Measurements from ENCODE around the gene AGAP1. TPM values are rescaled to one million over a fixed set of nuclear protein-coding genes. Genes with fewer than 3 reads are reported as not detected.

The AGAP1 gene
- polyA plus RNA-seq, 2 of the 4 experiments (the other 2 are of a cell fraction): 20.2 to 21.9 TPM

- Histone ChIP-seq H3K27ac (no peak overlapping the region), H3K4me1 (no peaks in the 10 kb centered on the region), H3K4me2 (no peak overlapping the region), H3K9me3 (no peaks in the 10 kb centered on the region), H3K4me3 (no peak overlapping the region)
- ATAC-seq (no peak), DNase-seq (ENCODE audit: low read depth in 1 of 2, low spot score in 1 of 2) (no peak), FAIRE-seq (no peak)
- ChIA-PET CTCF (interaction anchor here (1.0 kb wide), 1 partner anchor 40 kb away, joined by 3 read pairs; no protein-coding TSS in a partner anchor), POLR2A (no interaction called here)
- 93% methylated on average over 2 of the region's 2 CpGs for WGBS (ENCODE audit: missing lambda C conversion rate)
- no peak for TF ChIP-seq KDM5A (IDR thresholded peaks at IDR 0.05)
Measured at GRCh38 chr2:235623752-235624151, 129.9 kb downstream of the AGAP1 start.

GRCh38 chr2:235626658-235627057, 132.8 kb downstream of the AGAP1 start:
- POLR2A ChIA-PET: no interaction called here
- H3K9me3 ChIP-seq: no peaks in the 10 kb centered on the region
- H3K27ac ChIP-seq: no peak overlapping the region
- CTCF ChIA-PET: interaction anchor here (2.9 kb wide), 1 partner anchor 120 kb away, joined by 10 read pairs; no protein-coding TSS in a partner anchor
- no peak overlapping the region for H3K4me3 ChIP-seq
- WGBS (ENCODE audit: missing lambda C conversion rate): 94% methylated on average over 5 of the region's 5 CpGs
- TF ChIP-seq CHD4 (IDR thresholded peaks at IDR 0.05; ENCODE audit: borderline replicate concordance): no peak
- TF ChIP-seq HOXB5 (CRISPR knock-in tag; IDR thresholded peaks at IDR 0.05): no peak
- no peak for TF ChIP-seq EHF (CRISPR knock-in tag; IDR thresholded peaks at IDR 0.05)
- TF ChIP-seq PHF8 (IDR thresholded peaks at IDR 0.05; ENCODE audit: borderline replicate concordance, low read depth): no peak
- TF ChIP-seq RARB (CRISPR knock-in tag; IDR thresholded peaks at IDR 0.05): no peak
- TF ChIP-seq CHD2 (IDR thresholded peaks at IDR 0.05; ENCODE audit: low read length, partially characterized antibody): no peak
- no peak for TF ChIP-seq MAZ (IDR thresholded peaks at IDR 0.05; ENCODE audit: borderline replicate concordance, low read depth, low read length)
- TF ChIP-seq BCL3 (IDR thresholded peaks at IDR 0.05): no peak
- TF ChIP-seq HEYL (CRISPR knock-in tag; IDR thresholded peaks at IDR 0.05): no peak
- no peak for TF ChIP-seq ELK1 (IDR thresholded peaks at IDR 0.05; ENCODE audit: low read depth, low read length)
- TF ChIP-seq PBX3 (IDR thresholded peaks at IDR 0.05): no peak
- no peak for TF ChIP-seq CBX2 (IDR thresholded peaks at IDR 0.05; ENCODE audit: borderline replicate concordance, low read depth)
- TF ChIP-seq E2F6 (IDR thresholded peaks at IDR 0.05; ENCODE audit: borderline replicate concordance, low read depth): no peak
- no peak for TF ChIP-seq HOXA7 (CRISPR knock-in tag; IDR thresholded peaks at IDR 0.05)
- TF ChIP-seq EP300 (IDR thresholded peaks at IDR 0.05): no peak
- no peak for TF ChIP-seq MAFK (IDR thresholded peaks at IDR 0.05; ENCODE audit: partially characterized antibody)
- TF ChIP-seq CEBPB (IDR thresholded peaks at IDR 0.05): no peak
- no peak for TF ChIP-seq KDM5A (IDR thresholded peaks at IDR 0.05)
- no peak for TF ChIP-seq ZSCAN20 (CRISPR knock-in tag; IDR thresholded peaks at IDR 0.05)
- H3K4me1 ChIP-seq: no peaks in the 10 kb centered on the region
- ATAC-seq (no peak), FAIRE-seq (no peak), DNase-seq (ENCODE audit: low read depth in 1 of 2, low spot score in 1 of 2) (no peak)
- H3K4me2 ChIP-seq: no peak overlapping the region

GRCh38 chr2:235627682-235628081, 133.8 kb downstream of the AGAP1 start:
- ChIA-PET POLR2A (no interaction called here), CTCF (no interaction called here)
- no peak for TF ChIP-seq HES2 (IDR thresholded peaks at IDR 0.05)
- no peak for TF ChIP-seq E2F6 (IDR thresholded peaks at IDR 0.05; ENCODE audit: borderline replicate concordance, low read depth)
- TF ChIP-seq SMC3 (IDR thresholded peaks at IDR 0.05): no peak
- no peak for TF ChIP-seq FOXS1 (CRISPR knock-in tag; IDR thresholded peaks at IDR 0.05)
- no peak for TF ChIP-seq CEBPB (IDR thresholded peaks at IDR 0.05)
- TF ChIP-seq POLR2A (IDR thresholded peaks at IDR 0.05; ENCODE audit: low read length): no peak
- TF ChIP-seq NFE2L2 (conservative IDR thresholded peaks at IDR 0.05; ENCODE audit: low read length): no peak
- H3K27ac ChIP-seq: no peak overlapping the region
- WGBS (ENCODE audit: missing lambda C conversion rate): 89% methylated on average over 4 of the region's 4 CpGs
- FAIRE-seq (no peak), DNase-seq (ENCODE audit: low read depth in 1 of 2, low spot score in 1 of 2) (no peak), ATAC-seq (no peak)
- H3K4me3 ChIP-seq: no peak overlapping the region
- no peak overlapping the region for H3K4me2 ChIP-seq
- H3K9me3 ChIP-seq: no peaks in the 10 kb centered on the region
- no peaks in the 10 kb centered on the region for H3K4me1 ChIP-seq

Measured in A549 (cell line).